GM12878 (cell line): ENCODE measurements around the gene EPN3. TPM values are rescaled to one million over a fixed set of nuclear protein-coding genes. Genes with fewer than 3 reads are reported as not detected.

Source experiments
- ATAC-seq: fragments of 200-7000 bp; cut with Tn5 transposase; 3 replicates; pipeline ENCODE4 v1.9.1; 2020; ENCODE audit warnings: mild to moderate bottlenecking, moderate library complexity
- BruUV-seq: library from RNA; stranded (reverse); fragments of 400-500 nt; replicated peaks from 2 replicates; lab custom pipeline; 2021; lab: Mats Ljungman, UMichigan
- CTCF ChIA-PET: fragments of 300-600 bp; sonication (Branson Sonifier 250); formaldehyde crosslinking; extraction: SDS; loops from one replicate; lab custom pipeline; 2021; ENCODE audit warnings: inconsistent platforms; lab: Yijun Ruan, JAX
- POLR2A ChIA-PET: fragments of 350-600 bp; formaldehyde crosslinking; extraction: SDS; loops from one replicate; lab custom pipeline; 2021; ENCODE audit warnings: inconsistent platforms; lab: Charles Lee
- RAD21 ChIA-PET: fragments of 300-600 bp; sonication (Branson Sonifier 250); formaldehyde crosslinking; loops from one replicate; lab custom pipeline; 2023; ENCODE audit warnings: antibody characterized with exemption; ENCODE audit not compliant: unreplicated experiment; lab: Charles Lee
- SMC1A ChIA-PET: fragments of 300-600 bp; sonication (Branson Sonifier 250); formaldehyde crosslinking; loops from one replicate; lab custom pipeline; 2023; ENCODE audit not compliant: unreplicated experiment, uncharacterized antibody; lab: Charles Lee
- DNase-seq: peaks from one replicate; pipeline ENCODE4 v3.0.0-alpha.2; 2011; ENCODE audit warnings: low read depth, low spot score
- FAIRE-seq: peaks from 3 replicates; lab custom pipeline; 2011; peaks lifted over from hg19 to GRCh38; lab: Jason Lieb, UNC
- H2AFZ ChIP-seq: 2 replicates; pipeline ENCODE4 v1.6.0; 2011; ENCODE audit warnings: low read depth, low read length, control low read depth; ENCODE audit not compliant: control insufficient read depth
- H3K27ac ChIP-seq: 2 replicates; pipeline ENCODE4 v1.5.1; 2011; ENCODE audit warnings: control low read depth; ENCODE audit not compliant: control insufficient read depth, insufficient read depth
- H3K27me3 ChIP-seq, 2 experiments: replicated peaks in 1 of 2; 2 replicates each; pipeline versions ENCODE4 v1.6.0 to v1.6.1; 2011; ENCODE audit warnings: low read length in 1 of 2; ENCODE audit not compliant: control insufficient read depth in 2 of 2, insufficient read depth in 2 of 2
- H3K36me3 ChIP-seq, 2 experiments: 2 replicates each; pipeline ENCODE4 v1.5.1; 2011; ENCODE audit warnings: low read length in 1 of 2; ENCODE audit not compliant: control insufficient read depth in 2 of 2, insufficient read depth in 2 of 2
- H3K4me1 ChIP-seq: 2 replicates; pipeline ENCODE4 v1.6.1; 2011; ENCODE audit warnings: mild to moderate bottlenecking, low read length, moderate library complexity, mixed read lengths; ENCODE audit not compliant: control insufficient read depth, insufficient read depth
- H3K4me2 ChIP-seq: 2 replicates; pipeline ENCODE4 v1.6.0; 2011; ENCODE audit warnings: control low read depth; ENCODE audit not compliant: control insufficient read depth, insufficient read depth
- H3K4me3 ChIP-seq: fragments of 200-600 bp; sonication (generic); 2 replicates; pipeline ENCODE4 v1.5.1; 2016
- H3K79me2 ChIP-seq: 2 replicates; pipeline ENCODE4 v1.6.0; 2011; ENCODE audit warnings: low read length; ENCODE audit not compliant: control insufficient read depth, insufficient read depth
- H3K9ac ChIP-seq: 2 replicates; pipeline ENCODE4 v1.8.0; 2011; ENCODE audit warnings: low read length, control low read depth, mixed read lengths; ENCODE audit not compliant: control insufficient read depth, insufficient read depth
- H3K9me3 ChIP-seq: replicated peaks from 3 replicates; pipeline ENCODE4 v1.5.1; 2011; ENCODE audit warnings: mild to moderate bottlenecking, low read length; ENCODE audit not compliant: control insufficient read depth, insufficient read depth
- H4K20me1 ChIP-seq: 2 replicates; pipeline ENCODE4 v1.6.0; 2011; ENCODE audit not compliant: control insufficient read depth, insufficient read depth
- DPF2 ChIP-seq: fragments of 450-650 bp; IDR thresholded peaks from 2 replicates; pipeline ENCODE4 v1.6.1; 2017; ENCODE audit warnings: mild to moderate bottlenecking
- ELK1 ChIP-seq: IDR thresholded peaks from 2 replicates; pipeline ENCODE4 v1.6.1; 2012; ENCODE audit warnings: low read depth, low read length, improper control_type of control experiment
- HDAC2 ChIP-seq: fragments of 200-600 bp; sonication (generic); IDR thresholded peaks from 2 replicates; pipeline ENCODE4 v1.6.1; 2017
- SREBF1 ChIP-seq: IDR thresholded peaks from 2 replicates; pipeline ENCODE4 v1.6.1; 2012; ENCODE audit warnings: mild to moderate bottlenecking, low read length
- USF2 ChIP-seq: IDR thresholded peaks from 2 replicates; pipeline ENCODE4 v1.6.1; 2011; ENCODE audit warnings: low read depth, low read length, improper control_type of control experiment, borderline replicate concordance
- WGBS: methylation state at CpG from one replicate; pipeline ENCODE4 v1.1.6; 2016; ENCODE audit warnings: low lambda C conversion rate; ENCODE audit not compliant: insufficient replicate concordance, insufficient coverage; ENCODE audit errors: missing lambda C conversion rate; 5-methylcytosine and 5-hydroxymethylcytosine counted together
- in situ Hi-C: fragments of 300-500 bp; cut with MboI; formaldehyde crosslinking; loops from 9 replicates; pipeline ENCODE4 v1.14.3; 2018; ENCODE audit warnings: mixed read lengths
- intact Hi-C: fragments of 100-400 bp; cut with micrococcal nuclease; formaldehyde crosslinking; loops from one replicate; pipeline ENCODE4 v1.14.2; 2022; ENCODE audit not compliant: unreplicated experiment
- polyA plus RNA-seq, 11 experiments: library from polyadenylated mRNA; depleted of rRNA in 4 of 11; unstranded in 6 of 11; stranded (reverse) in 5 of 11; fragments of >200 nt; fragmentation: Nextera tagmentation in 4 of 11; fragmentation: Illumina TruSeq in 1 of 11; extraction: Ambion mirVana in 4 of 11; extraction: Trizol in 1 of 11; gene quantifications; 1 replicate in 1 of 11; 2 replicates in 10 of 11; pipeline versions ENCODE4 v1.2.1 to v1.2.3, GENCODE V29; 2011 to 2016; ENCODE audit warnings: inconsistent platforms in 2 of 11, missing spikeins in 2 of 11, low read depth in 1 of 11
- total RNA-seq, 4 experiments: library from RNA; depleted of rRNA in 3 of 4; stranded (reverse); fragments of >200 nt in 3 of 4; fragmentation: Illumina TruSeq in 1 of 4; extraction: Trizol in 1 of 4; gene quantifications; 2 replicates each; pipeline versions ENCODE4 v1.2.1 to v1.2.3, GENCODE V29; 2013 to 2021

The EPN3 gene
- total and polyA plus RNA-seq, 10 of the 15 experiments (the other 5 are each of a cell fraction or from before 2014, with no cell fraction given), result 0.04 to 0.07 TPM; not detected in 8

GRCh38 chr17:50517504-50518383 is 14.8 kb upstream of the EPN3 start:
- no peaks in the 10 kb centered on the region for H3K36me3 ChIP-seq
- H3K9me3 ChIP-seq, result no peaks in the 10 kb centered on the region
- TF ChIP-seq SREBF1 (no peak), HDAC2 (no peak)
- no peak overlapping the region for H2AFZ ChIP-seq
- no peak overlapping the region for H3K4me3 ChIP-seq
- no peaks in the 10 kb centered on the region for H3K27me3 ChIP-seq
- ChIA-PET POLR2A (no interaction called here), CTCF (no interaction called here), RAD21 (no interaction called here), SMC1A (no interaction called here)
- H3K27ac ChIP-seq, result no peak overlapping the region
- no peaks in the 10 kb centered on the region for H3K79me2 ChIP-seq
- H3K4me2 ChIP-seq, result no peak overlapping the region
- ATAC-seq (no peak), DNase-seq (no peak), FAIRE-seq (no peak)
- no peaks in the 10 kb centered on the region for H3K4me1 ChIP-seq
- intact Hi-C loops, result no loop called here
- H3K9ac ChIP-seq, result no peak overlapping the region
- 49% methylated on average over 8 of the region's 8 CpGs for WGBS
- BruUV-seq, result no TSS peak
- no peaks in the 10 kb centered on the region for H4K20me1 ChIP-seq
- in situ Hi-C loops, result no loop called here

GRCh38 chr17:50518384-50519023 is 14.0 kb upstream of the EPN3 start:
- ChIA-PET SMC1A (no interaction called here), POLR2A (no interaction called here)
- H3K27me3 ChIP-seq, result no peaks in the 10 kb centered on the region
- no peaks in the 10 kb centered on the region for H3K4me1 ChIP-seq
- H3K9ac ChIP-seq, result no peak overlapping the region
- H3K79me2 ChIP-seq, result no peaks in the 10 kb centered on the region
- ATAC-seq (no peak), DNase-seq (no peak)
- in situ Hi-C loops, result no loop called here
- no peak for TF ChIP-seq ELK1
- TF ChIP-seq USF2, result no peak
- TF ChIP-seq DPF2, result no peak
- TF ChIP-seq, all 136 proteins: peak for 0
- Histone ChIP-seq H3K4me3 (no peak overlapping the region), H3K27ac (no peak overlapping the region), H3K4me2 (no peak overlapping the region), H3K9me3 (no peaks in the 10 kb centered on the region), H2AFZ (no peak overlapping the region), H3K36me3 (no peaks in the 10 kb centered on the region), H4K20me1 (no peaks in the 10 kb centered on the region)
- CTCF ChIA-PET, result interaction anchor here (0.6 to 1.1 kb wide), 2 partner anchors 40 to 135 kb away, joined by 3 to 4 read pairs; partner anchors contain the start of gene RSAD1
- WGBS, result 77% methylated on average over 13 of the region's 13 CpGs
- RAD21 ChIA-PET, result no interaction called here
- no TSS peak for BruUV-seq
- intact Hi-C loops, result no loop called here
- no peak for FAIRE-seq
